ENCODE results near the gene RPL18.
A peak's percentile ranks its signal among the peaks of the same experiment; 100 is the strongest.
"Not testable (repeated sequence)": the region's sequence is repeated elsewhere in the genome, so short reads cannot be mapped to it uniquely, and the experiment has no call there.

Gene RPL18

DNA sequence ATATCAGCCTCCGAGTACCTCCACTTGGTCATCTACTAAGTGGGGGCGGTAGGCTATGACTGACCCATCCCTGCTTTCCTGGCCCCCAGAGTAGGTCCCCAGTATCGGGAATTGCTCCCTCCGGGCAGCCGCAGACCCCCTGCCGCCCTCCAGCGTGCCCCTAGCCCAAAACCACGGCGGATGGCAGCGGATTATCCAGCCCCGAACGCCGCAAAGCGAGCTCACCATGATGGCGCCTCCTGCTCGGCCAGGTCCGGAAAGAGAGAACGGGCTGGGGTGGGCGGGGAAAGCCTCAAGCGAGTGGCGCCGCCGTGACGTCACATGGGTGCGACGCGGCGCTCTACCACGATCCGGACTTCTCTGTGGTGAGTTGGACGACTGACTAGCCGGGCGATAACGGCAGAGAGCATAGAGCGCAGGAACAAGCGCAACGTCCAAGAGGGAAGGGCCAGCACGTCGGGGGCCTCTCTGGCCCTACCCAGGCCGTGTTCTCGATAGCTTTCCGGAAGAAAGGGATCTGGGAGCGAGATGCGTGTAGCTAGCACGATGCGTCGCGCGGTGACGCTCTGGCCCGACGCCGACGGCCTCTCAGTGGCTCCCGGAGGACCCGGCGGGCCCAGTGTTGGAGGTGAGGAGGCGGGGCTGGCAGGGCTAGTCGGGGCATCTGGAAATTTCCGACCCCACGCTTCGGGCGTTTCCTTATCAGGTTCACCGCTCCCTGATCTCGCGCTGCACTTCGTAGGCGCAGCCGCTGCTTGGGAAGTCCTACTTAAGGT is at the start of gene RPL18, which contains the start of gene SPHK2:
TSS of gene RPL18 (minus strand) at position 263 of the 776 bp plus-strand sequence. CDS start at position 228, 35 bp downstream.
TSS of gene SPHK2 (plus strand) at position 591 of the 776 bp plus-strand sequence. CDS start 1,009 bp downstream, outside the sequence.
- FAIRE-seq: peak; percentile 96

DNA sequence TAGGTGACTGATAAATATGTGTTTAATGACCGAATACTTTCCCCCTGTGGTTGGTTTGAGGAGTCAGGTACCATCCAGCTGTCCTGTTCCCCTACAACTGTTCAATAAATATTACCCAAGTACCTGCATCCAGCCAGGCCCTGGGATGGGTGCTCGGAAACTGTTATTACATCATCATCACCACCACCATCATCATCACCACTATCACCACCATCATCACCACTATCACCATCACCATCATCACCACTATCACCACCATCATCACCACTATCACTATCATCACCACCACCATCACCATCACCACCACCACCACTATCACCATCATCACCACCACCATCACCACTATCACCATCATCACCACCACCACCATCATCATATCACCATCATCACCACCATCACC is 49.8 kb upstream of the RPL18 start:
- no peak for FAIRE-seq

DNA sequence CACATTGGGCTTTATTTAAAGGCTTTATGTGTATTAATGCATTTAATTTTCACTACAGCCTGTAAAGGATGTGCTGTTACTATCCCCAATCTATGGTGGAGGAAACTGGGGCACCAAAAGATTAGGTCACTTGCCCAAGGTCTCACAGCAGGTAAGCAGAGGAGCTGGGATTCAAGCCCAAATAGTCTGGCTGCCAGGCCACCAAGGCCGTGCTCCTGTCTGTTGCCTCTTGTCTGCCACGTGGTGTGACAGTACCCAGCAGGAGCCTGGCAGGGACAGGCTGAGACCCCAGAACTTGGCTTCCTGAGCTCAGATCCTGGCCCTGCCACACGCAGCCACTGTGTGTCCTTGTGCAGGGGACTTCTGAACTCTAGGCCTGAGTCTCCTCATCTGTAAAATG is 49.4 kb upstream of the RPL18 start:
- FAIRE-seq: no peak

DNA sequence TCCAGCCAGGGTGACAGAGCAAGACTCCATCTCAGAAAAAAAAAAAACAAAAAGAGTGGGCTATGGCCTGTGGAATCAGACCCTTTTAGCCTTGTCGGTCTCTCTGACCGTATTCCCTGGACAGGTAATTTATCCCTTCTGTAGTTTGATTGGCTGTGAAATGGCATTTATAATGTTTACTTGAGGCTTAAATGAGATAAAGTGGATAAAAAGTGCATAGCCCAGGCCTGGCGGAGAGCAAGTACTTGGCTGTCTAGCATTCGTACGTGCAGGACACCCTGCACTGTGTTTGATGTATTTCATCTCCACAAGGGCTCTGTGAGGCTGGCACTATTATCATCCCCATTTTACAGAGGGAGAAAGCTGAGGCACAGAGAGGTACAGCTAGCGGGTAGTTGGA is 46.8 kb upstream of the RPL18 start:
- FAIRE-seq: no peak

DNA sequence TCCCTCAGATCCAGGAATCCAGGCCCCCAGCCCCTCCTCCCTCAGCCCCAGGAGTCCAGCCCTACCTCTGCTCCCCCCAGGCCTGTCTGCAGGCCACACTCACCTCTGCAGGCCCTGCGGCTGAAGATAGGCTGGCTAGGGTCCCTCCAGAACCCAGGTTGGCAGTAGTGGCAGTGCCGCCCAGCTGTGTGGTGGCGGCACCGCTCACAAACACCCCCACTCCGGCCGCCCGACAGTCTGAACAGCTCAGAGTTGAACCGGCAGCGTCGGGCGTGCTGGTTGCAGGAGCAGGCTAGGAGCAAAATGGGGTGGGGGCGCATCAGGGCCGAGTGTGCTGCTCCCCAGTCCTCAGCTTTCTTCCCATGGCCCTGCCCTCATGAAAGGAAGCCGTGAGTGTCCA is 45.5 kb upstream of the RPL18 start:
- FAIRE-seq: no peak

DNA sequence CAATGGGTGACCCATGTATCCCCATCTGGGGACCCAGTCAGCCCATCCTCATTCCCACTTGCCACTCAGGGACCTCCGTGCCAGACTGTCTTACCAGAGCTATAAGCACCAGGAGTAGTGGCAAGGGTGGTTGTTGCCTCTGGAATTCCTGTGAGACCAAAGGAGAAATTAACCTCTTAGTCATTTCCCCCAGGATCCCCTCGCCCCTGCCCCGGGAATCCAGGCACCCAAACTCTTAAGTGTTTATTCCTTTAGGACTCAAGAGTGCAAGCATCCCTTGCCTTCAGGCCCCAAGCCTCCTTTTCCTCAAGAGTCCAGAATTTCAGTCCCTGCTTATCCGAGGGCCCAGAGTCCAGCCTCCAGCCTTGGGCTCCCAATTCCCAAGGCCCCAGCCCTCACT is 44.7 kb upstream of the RPL18 start:
- no peak for FAIRE-seq

DNA sequence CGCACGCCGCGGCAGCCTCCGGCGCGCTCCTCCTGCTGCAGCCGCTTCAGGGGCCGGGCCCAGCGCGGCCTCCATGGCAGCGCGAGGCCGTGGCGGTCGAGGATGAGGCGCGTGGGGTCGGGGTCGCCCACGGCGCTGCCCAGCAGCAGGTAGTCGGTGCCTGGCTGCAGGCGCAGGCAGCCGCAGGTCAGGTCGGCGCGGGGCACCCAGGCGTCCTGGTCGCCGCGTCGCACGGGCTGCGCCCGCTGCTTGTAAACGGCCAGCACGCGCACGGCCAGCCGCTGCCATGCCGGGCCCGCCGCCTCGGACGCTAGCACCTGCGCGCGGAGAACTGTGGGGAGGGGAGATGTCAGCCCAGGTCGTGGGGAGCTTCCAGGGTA is 42.7 kb upstream of the RPL18 start:
- no peak for FAIRE-seq

DNA sequence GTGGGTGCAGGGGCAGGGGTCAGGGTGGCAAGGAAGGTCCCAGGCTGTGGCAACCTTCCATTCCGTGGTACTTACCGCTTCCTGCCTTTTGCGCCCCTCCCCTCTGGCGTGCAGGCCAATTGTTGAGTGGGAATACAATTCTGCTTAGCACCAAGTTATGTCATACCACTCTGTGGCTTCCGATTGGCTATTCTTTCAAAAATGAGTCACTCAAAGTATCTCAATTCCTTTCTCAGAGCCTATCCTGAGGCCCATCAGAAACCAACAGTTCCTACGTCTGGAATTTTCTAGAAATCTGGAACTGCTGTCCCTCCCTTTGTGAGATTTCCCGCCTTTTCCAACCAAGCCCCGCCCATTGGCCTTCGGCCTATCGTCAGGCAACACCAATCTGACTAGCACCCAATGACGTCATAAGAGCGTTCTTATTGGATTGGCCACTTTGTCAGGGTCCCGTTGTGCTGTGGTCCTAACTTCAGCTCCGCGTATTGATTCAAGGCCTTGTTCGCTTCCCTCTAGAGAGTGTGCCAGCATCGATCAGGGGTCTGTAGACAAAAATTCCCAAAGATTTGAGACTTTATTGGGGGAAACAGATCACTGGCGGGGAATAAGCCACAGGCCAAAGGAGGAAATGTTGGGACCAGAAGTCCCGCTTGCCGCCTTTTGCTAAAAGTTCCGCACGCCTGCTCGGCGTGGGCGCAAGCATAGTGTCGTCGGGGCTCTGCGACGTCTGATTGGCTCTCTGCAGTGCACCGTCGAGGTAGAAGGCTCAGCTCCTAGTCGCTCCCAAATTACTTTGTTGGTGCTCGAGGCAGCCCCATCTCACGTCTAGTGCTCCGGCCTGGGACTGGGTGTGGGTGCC is 42.1 kb upstream of the RPL18 start:
- peak; percentile 97 for FAIRE-seq

DNA sequence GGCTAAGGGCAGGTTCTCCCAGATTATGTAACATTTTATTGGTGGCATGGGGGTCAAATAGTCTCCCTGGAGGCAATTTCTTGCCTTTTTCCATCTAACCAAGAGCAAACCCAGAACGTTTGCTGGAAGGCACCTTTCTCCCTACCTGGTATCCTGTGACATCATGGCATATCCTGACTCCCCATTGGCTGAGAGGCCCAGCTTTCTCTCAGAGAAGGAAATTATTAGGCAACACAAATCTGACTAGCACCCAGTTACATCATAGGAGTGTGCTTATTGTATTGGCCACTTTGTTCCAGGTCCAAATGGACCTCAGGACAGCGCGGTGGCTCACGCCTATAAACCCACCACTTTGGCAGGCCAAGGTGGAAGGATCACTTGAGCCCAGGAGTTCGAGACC is 40.8 kb upstream of the RPL18 start:
- FAIRE-seq: no peak

DNA sequence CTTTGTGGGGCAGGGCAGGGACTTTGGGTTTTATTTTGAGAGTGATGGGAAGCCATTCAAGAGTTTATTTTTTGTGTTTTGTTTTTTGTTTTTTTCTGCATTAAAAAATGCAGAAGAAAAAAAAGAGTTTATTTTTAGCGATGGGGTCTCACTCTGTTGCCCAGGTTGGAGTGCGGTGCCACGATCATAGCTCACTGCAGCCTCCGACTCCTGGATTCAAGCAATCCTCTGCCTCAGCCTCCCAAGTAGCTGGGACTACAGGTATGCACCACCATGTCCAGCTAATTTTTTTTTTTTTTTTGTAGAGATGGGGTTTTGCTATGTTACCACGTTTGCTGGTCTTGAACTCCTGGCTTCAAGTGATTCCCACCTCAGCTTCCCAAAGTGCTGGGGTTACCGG is 39.5 kb upstream of the RPL18 start:
- no peak for FAIRE-seq

DNA sequence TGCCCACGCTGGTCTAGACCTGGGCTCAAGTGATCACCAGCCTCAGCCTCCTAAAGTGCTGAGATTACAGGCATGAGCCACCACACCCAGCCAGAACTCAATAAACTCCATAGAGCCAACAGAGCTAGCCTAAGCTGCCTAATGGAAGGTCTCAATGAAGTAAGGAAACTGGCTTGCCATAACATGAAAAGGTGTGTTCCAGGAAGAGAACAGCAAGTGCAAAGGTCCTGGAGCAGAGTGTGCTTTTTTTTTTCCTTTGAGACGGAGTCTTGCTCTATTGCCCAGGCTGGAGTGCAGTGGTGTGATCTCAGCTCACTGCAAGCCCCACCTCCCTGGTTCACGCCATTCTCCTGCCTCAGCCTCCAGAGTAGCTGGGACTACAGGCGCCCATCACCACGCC is 38.9 kb upstream of the RPL18 start:
- FAIRE-seq: not testable (repeated sequence)

DNA sequence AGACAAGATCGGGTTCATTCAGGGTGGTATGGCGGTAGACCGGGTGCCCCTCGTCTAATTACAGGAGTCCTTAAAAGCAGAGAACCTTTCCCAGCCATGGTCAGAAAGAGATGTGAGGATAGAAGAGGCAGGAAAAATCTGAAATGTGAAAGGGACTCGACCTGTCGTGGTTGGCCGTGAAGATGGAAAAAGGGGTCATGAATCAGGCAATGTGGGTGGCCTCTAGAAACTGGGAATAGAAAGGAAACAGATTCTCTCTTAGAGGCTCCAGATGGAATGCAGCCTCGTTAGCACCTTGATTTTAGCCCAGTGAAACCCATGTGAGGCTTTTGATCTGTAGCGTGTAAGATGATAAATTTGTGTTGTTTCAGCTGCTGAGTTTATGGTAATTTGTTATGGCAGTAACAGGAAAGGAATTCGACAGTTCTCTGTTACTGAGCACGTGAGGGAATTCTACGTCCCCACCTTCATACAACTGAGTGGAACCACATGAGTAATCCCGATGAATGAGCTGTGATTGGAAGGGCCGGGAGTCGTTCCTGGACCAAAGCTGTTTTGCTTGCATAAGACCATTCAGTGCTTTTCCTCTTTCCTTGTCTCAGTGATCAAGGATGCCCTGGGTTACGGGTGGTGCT is 38.0 kb upstream of the RPL18 start:
- no peak for FAIRE-seq

DNA sequence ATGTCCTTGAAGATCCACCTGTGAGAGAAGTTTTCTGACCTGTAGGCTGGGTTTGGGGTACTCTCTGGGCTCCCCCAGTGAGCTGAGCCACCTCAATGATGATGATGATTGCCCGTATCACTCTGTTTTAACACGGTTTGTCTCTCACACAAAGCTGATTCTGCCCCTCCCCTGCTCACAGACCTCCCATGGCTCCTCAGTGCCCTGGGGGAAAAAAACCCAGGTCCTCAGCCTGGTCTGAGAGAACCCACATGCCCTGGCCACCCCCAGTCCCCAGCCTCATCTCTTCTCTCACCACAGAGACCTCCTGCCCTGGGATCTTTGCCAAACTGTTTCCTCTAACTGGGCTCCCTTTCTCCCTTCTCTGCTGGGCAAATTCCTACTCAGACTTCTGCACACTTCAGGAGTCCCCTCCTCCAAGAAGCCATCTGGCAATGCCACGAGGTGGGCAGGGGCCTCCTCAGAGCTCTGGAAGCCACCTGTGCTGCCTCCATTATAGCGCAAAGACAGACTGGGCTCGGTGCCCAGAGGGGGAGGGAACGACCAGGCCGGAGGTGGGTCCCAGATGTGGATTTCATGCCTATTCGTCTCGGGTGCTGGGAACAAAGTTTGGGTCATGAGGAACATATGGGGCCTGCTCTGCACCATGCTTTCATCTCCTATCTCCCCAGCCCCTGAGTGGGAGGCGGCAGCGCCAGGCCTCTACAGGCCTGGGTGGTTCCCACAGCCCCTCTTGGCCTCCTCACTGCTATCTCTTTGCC is 35.5 kb upstream of the RPL18 start:
- FAIRE-seq: no peak

DNA sequence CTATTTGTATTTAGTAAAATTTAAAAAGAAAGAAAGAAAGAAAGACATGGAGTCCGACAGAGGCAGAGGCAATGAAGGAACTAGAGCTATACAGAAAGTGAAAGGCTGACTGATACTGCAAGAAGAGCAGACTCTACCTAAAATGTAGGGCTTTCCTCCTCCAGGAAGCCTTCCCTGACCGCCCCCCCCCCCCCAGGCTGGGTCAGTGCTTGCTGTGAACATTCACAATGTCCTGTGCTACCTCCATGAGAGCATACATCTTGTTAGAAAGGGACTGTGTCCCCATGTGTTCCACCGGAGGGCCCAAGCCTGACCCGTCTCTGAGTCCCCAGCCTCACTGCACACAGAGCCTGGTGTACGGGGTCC is 32.7 kb upstream of the RPL18 start:
- FAIRE-seq: no peak

DNA sequence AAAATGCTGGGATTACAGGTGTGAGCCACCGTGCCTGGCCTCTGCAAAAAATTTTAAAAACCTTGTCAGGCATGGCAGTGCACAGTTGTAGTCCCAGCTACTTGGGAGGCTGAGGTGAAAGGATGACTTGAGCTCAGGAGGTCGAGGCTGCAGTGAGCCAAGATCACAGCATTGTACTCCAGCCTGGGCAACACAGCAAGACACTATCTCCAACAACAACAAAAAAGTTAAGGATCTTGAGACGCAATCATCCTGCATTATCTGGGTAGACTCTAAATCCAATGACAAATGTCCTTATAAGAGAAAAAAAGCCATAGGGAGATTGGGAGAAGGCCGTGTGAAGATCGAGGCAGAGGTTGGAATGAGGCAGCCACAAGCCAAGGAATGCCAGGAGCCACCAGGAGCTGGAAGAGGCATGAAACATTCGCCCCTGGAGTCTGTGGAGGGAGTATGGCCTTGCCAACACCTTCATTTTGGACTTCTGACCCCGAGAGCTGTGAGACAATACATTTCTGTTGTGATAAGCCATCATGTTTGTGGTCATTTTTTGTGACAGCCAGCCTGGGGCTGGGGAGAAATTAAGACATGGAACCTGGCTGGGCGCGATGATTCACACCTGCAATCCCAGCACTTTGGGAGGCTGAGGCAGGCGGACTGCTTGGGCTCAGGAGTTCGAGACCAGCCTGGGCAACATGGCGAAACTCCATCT is 32.1 kb upstream of the RPL18 start:
- FAIRE-seq: no peak

DNA sequence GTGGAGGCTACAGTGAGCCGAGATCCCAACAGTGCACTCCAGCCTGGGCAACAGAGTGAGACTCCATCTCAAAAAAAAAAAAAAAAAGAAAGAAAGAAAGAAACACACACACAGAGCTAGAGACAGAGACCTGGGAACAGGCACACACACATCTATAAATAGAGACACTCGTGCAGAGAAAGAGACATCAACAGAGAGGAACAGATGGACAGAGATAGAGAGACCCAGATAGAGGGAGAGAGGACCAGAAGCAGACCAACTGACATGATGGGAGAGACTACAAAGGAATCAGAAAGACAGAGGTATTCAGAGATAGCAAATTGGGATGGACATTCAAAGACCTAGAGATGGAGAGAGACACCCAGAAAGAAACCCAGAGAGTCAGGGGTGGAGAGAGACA is 29.2 kb upstream of the RPL18 start:
- no peak for FAIRE-seq

DNA sequence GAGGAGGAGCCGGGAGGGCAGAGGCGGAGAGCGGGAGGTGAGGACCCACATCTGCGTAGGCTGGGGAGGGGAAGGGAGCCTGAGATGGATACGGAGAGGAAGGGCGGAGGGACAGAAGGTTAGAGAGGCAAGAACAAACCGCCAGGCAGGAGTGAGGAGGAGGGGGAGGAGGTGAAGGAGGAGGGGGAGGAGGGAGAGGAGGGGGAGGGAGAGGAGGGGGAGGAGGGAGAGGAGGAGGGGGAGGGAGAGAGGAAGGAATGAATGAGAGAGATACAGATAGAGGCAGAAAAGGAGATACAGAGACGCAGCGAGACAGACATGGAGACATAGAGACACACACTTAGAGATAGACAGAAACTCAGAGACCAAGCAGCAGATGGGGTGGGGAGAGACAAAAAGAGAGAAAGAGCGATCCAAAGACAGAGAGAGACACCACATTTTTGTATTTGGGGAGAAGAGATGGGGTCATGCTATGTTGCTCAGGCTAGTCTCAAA is 27.8 kb upstream of the RPL18 start:
- FAIRE-seq: no peak

DNA sequence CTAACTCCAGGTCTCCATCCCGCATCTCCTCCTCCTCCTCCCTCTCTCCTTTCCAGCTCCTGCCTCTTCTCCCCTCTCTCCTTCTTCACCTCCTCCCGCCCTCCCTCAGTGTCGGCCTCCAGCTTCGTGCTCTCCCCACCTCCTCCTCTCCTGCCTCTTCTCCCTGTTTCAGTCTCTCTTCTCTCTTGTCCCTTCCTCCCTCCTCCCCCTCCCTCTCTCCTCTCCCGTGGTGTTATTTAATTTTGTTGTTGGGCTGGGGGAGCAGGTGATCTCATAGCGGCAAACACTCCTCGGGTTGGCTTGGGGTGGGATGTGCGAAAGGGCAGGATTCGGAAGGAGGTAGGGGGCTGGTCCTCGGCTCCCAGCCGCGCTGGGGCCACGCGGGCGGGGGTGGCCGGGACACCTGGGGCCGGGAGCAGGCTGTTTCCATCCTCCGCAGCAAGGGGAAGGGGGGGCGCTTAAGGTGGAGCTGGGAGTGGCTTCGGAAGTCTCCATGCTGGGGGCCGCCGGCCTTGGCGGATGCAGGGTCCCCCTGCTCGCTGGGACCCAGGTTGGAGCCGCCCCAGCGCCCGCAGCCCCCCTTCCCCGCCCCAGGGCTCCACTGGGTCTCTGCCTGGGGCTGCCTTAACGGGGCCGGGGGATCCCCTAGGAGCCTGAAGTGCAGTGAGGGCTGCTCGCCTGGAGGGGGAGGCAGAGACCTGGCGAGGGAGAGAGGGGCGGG is 27.2 kb upstream of the RPL18 start, which contains the start of gene CA11:
TSS of gene CA11 (minus strand) at position 187 of the 721 bp plus-strand sequence. CDS start 555 bp downstream, outside the sequence.
- no peak for FAIRE-seq

DNA sequence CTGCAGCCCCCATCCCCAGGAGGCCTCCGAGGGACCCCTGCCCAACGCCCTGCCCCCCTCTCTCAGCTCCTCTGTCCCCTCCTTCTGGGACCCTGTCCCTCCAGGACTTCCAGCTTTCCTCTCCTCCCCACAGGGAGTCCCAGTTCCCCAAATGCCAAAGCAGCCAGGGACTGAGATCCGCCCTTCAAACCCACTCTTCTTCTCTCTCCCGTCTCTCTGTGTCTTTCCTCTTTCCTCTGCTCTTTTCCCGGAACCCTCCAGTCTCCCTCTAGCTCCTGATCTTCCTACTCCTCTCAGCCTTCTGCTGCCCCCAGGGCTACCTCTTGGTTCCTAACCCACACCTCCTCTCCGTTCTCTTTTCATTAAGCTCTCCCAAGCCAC is 26.6 kb upstream of the RPL18 start:
- FAIRE-seq: no peak

DNA sequence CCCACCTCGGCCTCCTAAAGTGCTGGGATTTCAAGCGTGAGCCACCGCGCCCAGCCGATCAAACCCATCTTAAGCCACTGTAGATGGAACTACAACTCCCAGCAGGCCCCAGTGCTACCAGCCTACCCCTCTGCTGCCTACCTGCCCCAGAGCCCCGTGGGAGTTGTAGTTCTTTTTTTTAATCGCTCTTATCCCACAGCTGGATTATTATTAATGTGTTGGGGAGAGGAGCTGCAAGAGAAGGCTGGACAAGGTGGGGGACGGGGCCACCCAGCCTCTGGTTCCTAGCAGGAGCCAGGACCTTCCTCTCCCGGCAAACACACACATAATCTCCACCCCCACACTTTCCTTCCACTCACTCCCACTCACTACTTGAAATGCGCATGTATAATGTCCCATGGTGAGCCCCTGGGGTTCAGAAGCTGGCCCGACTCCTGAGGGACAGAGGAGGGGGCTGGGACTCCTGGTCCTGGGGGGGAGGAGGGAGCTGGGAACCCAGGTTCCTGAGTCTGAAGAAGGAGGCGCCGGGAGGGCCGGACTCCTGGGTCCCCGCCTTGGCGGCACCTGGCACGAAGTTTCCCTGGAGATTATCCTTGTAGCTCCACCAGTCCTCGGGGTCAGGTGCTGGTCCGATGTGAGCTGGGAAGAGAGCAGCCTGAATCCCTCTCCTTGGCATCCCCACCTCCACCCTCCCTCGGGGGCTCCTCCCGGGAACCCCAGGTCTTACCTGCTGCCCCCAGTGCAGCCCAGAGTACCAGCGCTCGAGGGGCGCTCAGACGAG is 26.1 kb upstream of the RPL18 start:
- no peak for FAIRE-seq

All from A204.1 (cell line).